ELF-1 (cell line): ENCODE measurements around the gene TMEM256.

ENCODE experiments used
- DNase-seq: peaks from one replicate; pipeline ENCODE4 v3.0.0-alpha.2; 2016; ENCODE audit warnings: low read depth, low spot score

TMEM256 gene

DNA sequence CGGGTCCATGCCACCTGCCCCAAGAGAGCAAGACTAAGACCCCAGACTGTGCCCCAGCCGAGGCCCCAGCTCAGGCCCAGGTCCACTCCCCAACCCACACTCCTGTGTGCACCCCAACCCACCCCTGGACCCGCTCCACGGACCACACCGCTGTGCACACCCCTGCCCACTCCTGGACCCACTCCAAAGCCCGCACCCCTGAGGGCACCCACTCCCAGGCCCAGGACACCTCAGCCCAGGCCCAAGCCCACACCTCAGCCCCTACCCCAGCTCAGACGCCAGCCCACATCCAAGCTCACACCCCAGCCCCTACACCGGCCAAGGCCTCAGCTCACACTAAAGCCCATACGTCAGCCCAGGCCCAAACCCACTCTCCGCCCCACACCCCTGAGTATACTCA is 25.8 kb upstream of the TMEM256 start:
- DNase-seq = no peak

DNA sequence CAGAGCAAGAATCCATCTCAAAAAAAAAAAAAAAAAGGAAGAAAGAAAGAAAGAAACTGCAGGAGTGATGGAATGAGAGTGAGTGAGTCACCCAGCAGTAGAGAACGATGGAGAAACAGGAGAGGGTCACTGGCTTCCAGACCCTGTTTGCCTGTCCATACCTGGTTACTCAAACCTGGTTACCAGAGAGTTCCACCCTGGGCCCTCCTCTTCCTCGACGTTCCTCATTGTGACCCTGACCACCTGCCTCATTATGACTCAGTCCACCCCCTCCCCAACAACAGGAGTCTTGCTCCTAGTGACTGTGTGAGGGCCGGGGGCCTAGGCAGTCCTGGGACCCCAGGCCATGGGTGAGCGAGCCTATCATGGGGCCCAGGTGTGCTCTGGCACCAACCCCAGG is 24.7 kb upstream of the TMEM256 start, which contains the start of gene SPEM3:
TSS of gene SPEM3 (plus strand) at position 301 of the 400 bp plus-strand sequence. CDS start at position 347, 46 bp downstream.
- DNase-seq = no peak

DNA sequence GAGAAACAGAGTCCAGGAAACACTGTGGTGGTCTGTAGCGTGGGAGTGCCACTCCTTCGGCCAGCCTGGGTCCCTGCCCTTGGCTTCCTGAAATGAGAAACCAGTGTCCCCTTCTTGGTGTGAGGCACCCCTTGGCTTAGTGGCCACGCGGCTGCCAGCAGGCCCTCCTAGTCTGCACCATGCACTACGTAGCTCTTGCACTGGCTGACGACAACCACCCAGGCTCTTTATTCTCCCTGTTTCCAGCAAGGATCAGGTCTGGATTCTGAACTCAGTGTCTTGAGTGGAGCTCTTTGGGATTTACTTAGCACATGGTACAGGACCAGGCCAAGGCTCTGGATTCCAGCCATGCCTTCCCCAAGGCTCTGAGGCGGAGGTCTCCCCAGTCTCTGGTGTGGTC is 23.7 kb upstream of the TMEM256 start:
- DNase-seq = no peak

DNA sequence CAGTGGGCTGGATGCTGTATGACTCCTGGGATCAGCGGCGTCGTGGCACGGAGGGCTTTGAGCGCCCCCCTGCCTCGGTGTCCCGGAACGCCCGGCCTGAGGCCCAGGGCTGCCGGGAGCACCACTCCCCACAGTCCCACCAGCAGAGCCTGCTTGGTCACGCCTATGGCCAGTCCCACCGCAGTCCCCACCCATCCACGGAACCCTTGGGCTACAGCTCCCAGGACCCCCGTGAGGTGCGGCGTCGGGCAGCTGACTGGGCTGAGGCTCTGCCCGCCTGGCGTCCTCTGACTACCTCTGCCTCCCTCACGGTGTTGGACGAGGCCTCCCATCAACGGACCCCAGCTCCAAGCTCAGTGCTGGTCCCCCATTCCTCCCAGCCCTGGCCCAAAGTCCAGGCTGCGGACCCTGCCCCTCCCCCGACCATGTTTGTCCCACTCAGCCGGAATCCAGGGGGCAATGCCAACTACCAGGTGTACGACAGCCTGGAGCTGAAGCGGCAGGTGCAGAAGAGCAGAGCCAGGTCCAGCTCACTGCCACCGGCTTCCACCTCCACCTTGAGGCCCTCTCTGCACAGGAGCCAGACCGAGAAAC is 23.1 kb upstream of the TMEM256 start:
- no peak for DNase-seq

DNA sequence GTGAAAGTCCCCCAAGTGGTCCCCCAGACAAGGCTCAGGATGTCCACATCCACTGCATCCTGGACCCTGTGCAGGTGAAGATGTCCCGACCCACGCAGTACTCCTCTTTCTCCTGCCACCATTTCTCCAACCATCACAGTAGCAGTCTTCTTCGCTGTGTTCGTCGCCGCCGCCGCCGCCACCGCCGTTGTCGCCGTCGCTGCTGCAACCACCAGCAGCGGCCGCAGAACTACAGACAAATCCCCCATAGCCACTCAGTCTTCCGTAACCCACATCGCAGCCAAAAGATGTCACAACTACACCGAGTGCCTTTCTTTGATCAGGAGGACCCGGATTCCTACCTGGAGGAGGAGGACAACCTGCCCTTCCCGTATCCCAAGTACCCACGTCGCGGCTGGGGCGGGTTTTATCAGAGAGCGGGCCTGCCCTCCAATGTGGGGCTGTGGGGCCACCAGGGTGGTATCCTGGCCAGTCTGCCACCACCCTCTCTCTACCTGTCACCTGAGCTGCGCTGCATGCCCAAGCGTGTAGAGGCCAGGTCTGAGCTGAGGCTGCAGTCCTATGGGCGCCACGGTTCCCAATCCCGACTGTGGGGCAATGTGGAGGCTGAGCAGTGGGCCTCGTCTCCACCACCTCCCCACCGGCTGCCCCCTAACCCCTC is 22.4 kb upstream of the TMEM256 start:
- no peak for DNase-seq

DNA sequence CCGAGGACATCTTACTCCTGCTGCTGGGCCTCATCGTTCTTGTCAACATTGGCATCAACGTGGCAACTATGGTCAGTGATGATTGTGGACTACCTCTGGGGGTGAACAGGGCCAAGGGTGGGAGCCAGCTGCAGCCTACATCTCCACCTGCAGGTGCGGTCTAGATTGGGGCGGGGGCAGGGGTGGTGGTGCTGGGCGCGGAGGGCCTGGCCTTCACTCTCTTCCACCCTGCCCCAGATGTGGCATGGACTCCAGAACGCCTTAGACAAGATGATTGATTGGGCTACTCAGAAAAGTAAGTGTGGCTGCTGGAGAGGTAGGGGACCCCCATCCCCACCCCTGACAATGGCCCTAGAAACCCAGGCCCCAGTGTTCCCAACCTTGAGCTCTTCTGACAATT is 21.9 kb upstream of the TMEM256 start:
- no peak for DNase-seq

DNA sequence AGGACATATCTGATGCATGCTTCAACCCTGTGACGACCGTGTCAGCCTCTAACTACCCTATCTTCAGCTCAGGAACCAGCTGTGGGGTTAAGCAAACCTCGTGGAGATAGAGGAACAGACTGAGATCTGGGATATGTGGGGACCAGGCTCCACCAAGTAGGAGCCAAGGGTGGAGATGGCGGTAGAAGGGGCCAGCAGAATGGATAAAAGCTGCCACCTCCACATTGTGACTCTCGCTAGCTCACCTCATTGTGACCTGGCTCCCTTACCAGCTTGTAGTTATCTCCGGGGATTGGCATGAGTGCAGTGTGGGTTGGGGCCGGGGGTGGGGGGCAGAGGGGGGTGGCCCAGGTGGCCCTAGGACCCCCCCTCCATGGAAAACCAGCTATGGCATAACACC is 21.4 kb upstream of the TMEM256 start, which contains the start of gene SPEM2:
TSS of gene SPEM2 (plus strand) at position 301 of the 400 bp plus-strand sequence. CDS start at position 374, 73 bp downstream.
- DNase-seq = no peak

DNA sequence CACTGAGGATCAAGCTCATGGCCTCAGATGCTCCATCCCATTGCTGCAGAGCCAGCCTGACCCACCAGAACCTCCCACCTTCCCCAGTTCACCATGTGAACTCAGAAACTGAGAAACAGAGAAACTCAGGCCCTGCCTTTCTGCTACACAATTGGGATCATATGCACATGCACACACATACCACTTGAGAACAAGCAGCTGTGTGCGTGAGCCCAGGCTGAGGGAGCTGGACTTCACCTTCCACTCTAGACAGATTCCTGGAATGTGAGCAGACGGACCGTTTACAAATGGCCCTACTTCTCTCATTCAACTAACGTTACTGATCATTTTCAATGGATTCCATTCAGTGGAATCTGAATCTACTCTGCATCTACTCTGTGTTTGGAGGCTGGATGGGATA is 19.8 kb upstream of the TMEM256 start:
- DNase-seq = no peak

DNA sequence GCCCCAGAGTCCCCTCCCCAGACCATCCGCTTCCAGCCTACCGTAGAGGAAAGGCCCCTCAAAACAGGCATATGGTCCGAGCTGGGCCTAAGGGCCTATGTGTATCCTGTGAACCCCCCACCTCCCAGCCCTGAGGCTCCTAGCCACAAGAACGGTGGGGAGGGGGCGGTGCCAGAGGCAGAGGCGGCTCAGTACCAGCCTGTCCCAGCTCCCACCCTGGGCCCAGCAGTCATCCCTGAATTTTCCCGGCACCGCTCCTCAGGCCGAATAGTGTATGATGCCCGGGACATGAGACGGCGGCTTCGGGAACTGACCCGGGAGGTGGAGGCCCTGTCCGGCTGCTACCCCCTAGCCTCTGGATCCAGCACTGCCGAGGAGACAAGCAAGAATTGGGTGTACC is 17.3 kb upstream of the TMEM256 start:
- DNase-seq = no peak

DNA sequence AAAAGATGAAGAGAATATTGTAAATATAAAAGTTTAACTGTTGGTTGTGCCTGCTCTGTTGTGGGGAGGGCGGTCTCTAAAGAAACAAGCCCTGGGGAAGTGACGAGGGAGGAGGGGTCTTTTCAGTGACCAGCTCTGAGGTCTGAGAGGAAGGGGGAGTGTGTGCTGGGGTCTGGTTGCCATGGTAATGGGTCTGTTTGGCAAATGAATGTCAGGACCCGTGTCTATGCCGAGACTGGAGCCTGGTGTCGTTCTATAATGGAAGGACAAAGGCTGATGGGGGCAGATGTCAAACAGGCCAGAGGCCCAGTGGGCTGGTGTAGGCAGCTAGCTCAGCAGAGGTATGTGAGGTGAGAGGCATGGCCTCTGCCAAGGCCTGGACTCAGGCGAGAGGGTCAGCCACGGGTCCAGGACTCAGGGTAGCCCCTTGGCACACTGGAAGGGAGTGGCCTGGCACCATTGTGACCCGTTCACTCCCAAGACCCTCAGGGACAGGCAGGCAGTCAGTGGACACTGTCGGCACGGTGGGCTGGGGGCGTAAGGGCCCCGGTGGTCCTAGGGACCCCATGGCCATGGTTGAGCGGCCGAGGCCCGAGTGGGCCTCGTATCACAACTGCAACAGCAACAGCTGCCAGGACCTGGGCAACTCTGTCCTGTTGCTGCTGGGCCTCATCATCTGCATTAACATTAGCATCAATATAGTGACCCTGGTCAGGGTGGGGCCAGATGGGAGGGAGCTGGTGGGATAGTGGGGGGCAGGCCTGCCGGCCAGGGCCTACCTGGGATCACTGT is 16.1 kb upstream of the TMEM256 start, which contains the start of gene SPEM1:
TSS of gene SPEM1 (plus strand) at position 506 of the 792 bp plus-strand sequence. CDS start at position 567, 61 bp downstream.
- no peak for DNase-seq

DNA sequence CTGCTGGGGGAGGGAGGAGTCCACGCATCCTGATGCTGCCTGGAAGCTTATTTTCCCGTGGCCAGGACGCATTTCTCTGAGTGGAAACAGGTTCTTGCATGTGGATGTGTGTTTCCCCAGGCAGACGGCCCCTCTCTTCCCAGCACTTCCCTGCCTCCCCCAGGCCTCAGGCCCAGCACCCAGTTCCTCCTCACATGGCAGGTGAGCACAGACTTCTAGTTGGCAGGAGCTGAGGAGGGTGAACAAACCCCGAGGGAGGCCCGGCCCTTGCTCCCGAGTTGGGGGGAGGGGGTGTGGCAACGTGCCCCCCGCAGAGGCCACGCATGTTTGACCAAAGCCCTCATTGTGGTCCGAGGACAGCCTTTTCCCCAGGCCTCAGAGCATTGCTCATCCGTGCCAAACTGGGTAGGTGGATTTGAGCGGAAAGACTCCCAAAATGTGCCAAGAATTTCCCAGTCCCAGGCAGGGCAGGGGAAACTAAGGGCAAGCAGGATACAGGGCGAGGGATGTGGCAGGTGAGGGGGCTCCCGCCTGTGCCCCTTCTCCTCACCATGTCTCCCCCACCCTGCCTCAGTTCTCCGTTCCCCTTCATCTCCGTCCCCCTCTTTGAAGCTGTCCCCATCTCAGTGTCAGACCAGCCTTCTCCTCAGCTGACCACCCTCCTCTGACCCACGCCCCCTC is 14.7 kb upstream of the TMEM256 start:
- DNase-seq = no peak

DNA sequence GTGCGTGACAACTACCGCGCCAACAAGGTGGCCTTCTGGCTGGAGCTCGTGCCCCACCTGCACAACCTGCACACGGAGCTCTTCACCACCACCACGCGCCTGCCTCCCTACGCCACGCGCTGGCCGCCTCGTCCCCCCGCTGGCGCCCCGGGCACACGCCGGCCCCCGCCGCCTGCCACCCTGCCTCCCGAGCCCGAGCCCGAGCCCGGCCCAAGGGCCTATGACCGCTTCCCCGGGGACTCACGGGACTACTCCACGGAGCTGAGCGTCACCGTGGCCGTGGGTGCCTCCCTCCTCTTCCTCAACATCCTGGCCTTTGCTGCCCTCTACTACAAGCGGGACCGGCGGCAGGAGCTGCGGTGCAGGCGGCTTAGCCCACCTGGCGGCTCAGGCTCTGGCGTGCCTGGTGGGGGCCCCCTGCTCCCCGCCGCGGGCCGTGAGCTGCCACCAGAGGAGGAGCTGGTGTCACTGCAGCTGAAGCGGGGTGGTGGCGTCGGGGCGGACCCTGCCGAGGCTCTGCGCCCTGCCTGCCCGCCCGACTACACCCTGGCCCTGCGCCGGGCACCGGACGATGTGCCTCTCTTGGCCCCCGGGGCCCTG is 13.3 kb upstream of the TMEM256 start:
- no peak for DNase-seq

DNA sequence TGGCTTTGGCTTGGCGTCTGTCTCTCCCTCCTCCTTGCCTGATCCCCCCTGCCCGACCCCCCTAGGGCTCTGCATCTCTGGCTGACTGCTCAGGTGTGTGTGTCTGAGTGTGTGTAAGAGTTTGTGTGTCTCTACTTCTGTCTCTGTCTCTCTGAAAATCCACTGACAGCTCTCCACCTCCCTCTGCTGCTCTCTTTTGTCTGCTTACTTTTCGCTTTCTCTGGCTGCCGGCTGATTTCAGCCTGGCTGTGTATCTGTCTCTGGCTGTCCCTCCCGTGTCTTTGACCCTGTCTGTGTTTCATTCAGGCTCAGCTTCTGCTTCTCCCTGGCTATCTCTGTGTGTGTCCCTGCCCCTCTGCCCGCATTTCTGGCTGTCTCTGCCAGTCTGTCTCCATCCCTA is 12.4 kb upstream of the TMEM256 start:
- DNase-seq = no peak

DNA sequence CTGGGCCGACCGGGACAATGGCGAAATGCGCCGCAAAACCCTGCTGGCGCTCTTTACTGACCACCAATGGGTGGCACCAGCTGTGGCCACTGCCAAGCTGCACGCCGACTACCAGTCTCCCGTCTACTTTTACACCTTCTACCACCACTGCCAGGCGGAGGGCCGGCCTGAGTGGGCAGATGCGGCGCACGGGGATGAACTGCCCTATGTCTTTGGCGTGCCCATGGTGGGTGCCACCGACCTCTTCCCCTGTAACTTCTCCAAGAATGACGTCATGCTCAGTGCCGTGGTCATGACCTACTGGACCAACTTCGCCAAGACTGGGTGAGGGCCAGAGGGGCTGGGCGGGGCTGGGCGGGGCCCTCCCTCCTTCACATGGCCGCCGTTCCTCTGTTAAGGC is 11.9 kb upstream of the TMEM256 start:
- DNase-seq = no peak

DNA sequence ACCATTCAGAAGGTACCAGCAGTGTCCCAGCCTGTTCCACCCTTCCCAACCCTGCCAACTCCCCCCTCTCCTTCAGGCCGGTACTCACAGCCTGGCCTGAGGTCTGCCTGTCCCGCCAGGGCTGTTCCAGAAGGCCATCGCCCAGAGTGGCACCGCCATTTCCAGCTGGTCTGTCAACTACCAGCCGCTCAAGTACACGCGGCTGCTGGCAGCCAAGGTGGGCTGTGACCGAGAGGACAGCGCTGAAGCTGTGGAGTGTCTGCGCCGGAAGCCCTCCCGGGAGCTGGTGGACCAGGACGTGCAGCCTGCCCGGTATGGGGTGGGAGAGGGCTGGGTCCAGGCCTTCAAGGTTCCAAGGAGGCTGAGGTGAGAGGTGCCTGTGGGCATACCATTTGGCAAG is 10.9 kb upstream of the TMEM256 start:
- DNase-seq = no peak

DNA sequence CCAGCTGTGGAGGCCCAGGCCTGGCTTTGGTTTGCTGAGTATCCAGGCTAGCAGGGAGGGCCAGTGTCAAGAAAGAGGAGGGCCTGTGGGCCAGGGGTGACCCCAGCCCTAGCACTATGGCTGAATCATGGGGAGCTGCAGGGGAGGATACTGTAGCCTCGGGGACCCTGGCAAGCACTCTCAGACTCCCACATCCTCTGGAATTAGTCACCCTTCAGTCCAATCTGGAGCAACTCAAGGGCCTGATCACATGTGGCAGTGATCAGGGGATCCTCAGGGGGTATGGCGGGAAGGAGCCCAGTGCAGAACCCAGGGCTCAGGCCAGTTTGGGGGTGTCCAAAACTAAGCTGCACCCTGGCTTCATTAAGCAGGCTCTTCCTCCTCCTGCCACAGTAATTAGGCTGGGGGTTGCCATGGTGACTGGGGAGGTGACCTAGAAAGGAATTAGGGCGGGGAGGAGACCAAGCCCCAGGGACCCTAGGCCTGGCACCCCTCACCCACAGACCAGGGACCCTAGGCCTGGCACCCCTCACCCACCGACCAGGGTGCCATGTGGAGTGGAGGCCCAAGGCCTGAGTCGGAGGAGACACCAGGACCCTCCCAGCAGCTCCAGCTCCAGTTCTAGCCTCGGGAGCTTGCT is 9.6 kb upstream of the TMEM256 start:
- DNase-seq = no peak

DNA sequence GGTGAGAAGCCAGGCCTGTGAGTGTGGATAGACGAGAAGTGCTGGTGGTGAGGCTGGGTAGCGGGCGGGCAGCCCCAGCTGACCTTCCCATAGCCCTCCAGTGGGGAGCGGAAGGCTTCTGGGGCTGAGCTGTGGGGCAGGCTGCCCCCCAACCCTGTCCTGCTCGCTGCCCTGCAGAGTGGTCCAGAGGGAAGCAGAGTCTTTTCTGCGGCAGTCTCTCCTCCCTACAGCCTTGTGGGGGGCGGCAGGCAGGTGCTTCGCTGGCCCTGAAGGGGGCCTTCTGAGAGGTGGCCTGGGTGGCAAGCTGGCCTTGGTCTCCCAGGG is 7.5 kb upstream of the TMEM256 start:
- no peak for DNase-seq

DNA sequence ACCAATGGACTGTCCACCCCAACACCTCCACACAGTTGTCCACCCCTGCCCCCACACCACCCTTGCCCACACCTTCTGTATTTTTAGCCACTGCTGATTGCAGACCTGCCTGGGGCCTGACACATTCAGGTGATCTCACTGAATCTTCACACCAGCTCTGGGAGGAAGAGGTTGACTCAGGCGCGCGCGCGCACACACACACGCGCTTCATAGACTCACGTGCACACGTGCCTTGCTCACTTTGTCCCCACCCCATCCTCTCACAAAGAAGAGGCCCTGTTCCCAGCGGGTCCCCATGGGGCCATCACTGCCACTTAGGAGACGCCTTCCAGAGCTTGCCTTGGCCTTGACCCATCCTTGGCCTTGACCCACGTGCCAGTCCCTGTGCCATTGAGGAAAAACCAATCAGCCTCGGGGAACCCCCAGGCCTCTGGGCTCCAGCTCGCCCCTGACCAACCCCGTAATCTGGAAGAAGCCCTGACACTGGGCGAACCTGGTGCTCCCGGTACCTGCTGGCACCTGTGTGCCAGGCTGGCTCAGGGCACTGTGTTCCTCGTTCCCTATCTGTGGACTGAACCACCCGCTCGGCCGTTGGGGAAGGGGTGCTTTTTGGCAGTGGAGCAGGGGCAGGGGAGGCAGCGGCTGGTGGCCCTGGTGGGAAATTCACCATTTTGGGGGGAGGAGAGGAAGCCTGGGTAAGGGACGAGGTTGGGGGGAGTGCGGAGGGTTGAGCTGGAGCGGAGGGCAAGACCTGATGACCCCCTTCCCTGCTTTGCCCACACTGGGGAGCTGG is 6.9 kb upstream of the TMEM256 start:
- no peak for DNase-seq

DNA sequence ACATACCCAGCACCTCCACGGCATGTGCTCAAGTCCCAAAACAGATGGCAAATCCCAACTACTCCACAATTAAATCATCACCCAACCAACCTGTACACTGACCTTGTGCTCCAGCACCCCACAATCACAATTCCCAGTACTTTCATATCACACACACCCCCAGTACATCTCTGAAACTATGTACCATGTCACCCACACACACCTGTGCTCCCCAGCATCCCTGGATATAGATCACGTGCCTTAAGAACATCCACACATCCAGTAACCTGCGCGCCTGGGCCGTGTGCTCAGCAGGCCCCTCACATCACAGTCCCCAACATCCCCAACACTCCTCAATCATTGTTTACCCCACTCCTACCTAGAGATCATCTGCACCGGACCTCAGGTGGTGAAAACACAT is 5.8 kb upstream of the TMEM256 start:
- no peak for DNase-seq

DNA sequence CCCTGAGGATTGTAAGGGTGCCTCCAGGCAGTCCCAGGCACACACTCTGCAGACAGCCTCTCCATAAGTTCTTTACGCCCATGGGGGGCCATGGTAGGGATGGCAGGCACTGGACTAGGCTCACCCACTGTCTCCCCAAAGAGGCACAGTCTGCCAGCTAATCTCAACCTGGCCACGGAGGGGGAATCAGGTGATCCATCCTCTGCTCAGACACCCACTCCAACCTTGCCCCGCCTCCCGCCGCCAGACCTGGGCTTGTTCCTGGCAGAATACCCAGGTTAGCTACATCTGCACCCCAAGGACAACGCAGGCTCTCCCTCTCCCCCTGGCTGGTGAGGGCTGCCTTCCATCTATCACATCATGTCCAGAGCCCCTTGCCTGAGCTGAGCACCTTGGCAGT is 5.0 kb upstream of the TMEM256 start:
- no peak for DNase-seq
